NCI-H510A (cell line): ENCODE results near the gene THEM4.

Experiments used
- DNase-seq: peaks from one replicate; lab custom pipeline; 2025; lab: John Stamatoyannopoulos, UW

THEM4 gene

GRCh38 chr1:151909167-151910149 lies at the start of gene THEM4:
Gene THEM4, minus strand, starts transcription at chr1:151909511. Its CDS starts 53 bp downstream, at chr1:151909458.
- DNase-seq: peak; percentile 91

GRCh38 chr1:151958959-151959358 lies 49.6 kb upstream of the THEM4 start:
- no peak for DNase-seq

- DNase-seq: no peak
These were observed 47.7 kb upstream of the THEM4 start for GRCh38 chr1:151956957-151957497.

- no peak for DNase-seq
These were observed 44.2 kb upstream of the THEM4 start for GRCh38 chr1:151953409-151954094.

- DNase-seq: no peak
These were observed 43.5 kb upstream of the THEM4 start for GRCh38 chr1:151952811-151953210.

- no peak for DNase-seq
These were observed 40.3 kb upstream of the THEM4 start for GRCh38 chr1:151949371-151950193.

- DNase-seq: no peak
These were observed 39.2 kb upstream of the THEM4 start for GRCh38 chr1:151948506-151948905.

GRCh38 chr1:151947140-151947539 lies 37.8 kb upstream of the THEM4 start:
- no peak for DNase-seq

- DNase-seq: no peak
These were observed 36.7 kb upstream of the THEM4 start for GRCh38 chr1:151945725-151946722.

GRCh38 chr1:151944857-151945575 lies 35.7 kb upstream of the THEM4 start:
- no peak for DNase-seq

GRCh38 chr1:151944126-151944856 lies 35.0 kb upstream of the THEM4 start:
- DNase-seq: no peak

- no peak for DNase-seq
These were observed 34.3 kb upstream of the THEM4 start for GRCh38 chr1:151943591-151943990.

GRCh38 chr1:151942882-151943281 lies 33.6 kb upstream of the THEM4 start:
- no peak for DNase-seq

GRCh38 chr1:151940541-151940940 lies 31.2 kb upstream of the THEM4 start:
- DNase-seq: no peak

GRCh38 chr1:151939779-151940178 lies 30.5 kb upstream of the THEM4 start:
- no peak for DNase-seq

- no peak for DNase-seq
These were observed 29.8 kb upstream of the THEM4 start for GRCh38 chr1:151939141-151939540.

- no peak for DNase-seq
These were observed 27.3 kb upstream of the THEM4 start for GRCh38 chr1:151936653-151937052.

- DNase-seq: no peak
These were observed 26.7 kb upstream of the THEM4 start for GRCh38 chr1:151935894-151936602.

GRCh38 chr1:151935154-151935553 lies 25.8 kb upstream of the THEM4 start:
- DNase-seq: no peak
